HG03432 (cell line): ENCODE data around the gene FUT4.
A peak's percentile ranks its signal among the peaks of the same experiment; 100 is the strongest.
"Not testable (repeated sequence)": the region's sequence is repeated elsewhere in the genome, so short reads cannot be mapped to it uniquely, and the experiment has no call there.

ENCODE experiments used
- ATAC-seq: cut with Tn5 transposase; IDR thresholded peaks from one replicate; pipeline ENCODE4 v1.9.1; 2021; ENCODE audit warnings: mild to moderate bottlenecking, moderate library complexity; ENCODE audit not compliant: unreplicated experiment

The FUT4 gene

GRCh38 chr11:94543695-94544645 is at the start of gene FUT4:
TSS of gene FUT4 (plus strand) at chr11:94543921. CDS start at chr11:94544134, 213 bp downstream.
- peak; percentile 87 for ATAC-seq

- peak; percentile 70 for ATAC-seq
Observed at GRCh38 chr11:94494126-94494680, 49.5 kb upstream of the FUT4 start.

- ATAC-seq, result no peak
Observed at GRCh38 chr11:94500181-94500580, 43.5 kb upstream of the FUT4 start.

- ATAC-seq, result no peak
Observed at GRCh38 chr11:94501522-94501921, 42.2 kb upstream of the FUT4 start.

- peak; percentile 46 for ATAC-seq
Observed at GRCh38 chr11:94504689-94505293, 38.9 kb upstream of the FUT4 start.

GRCh38 chr11:94506513-94506912 is 37.2 kb upstream of the FUT4 start:
- ATAC-seq, result not testable (repeated sequence)

GRCh38 chr11:94507485-94507884 is 36.2 kb upstream of the FUT4 start:
- no peak for ATAC-seq

GRCh38 chr11:94511932-94512781 is 31.6 kb upstream of the FUT4 start, which contains the start of gene C11orf97:
TSS of gene C11orf97 (plus strand) at chr11:94512461. CDS start at chr11:94512529, 68 bp downstream.
- peak; percentile 87 for ATAC-seq

- peak; percentile 30 for ATAC-seq
Observed at GRCh38 chr11:94513091-94513490, 30.6 kb upstream of the FUT4 start.

- ATAC-seq, result no peak
Observed at GRCh38 chr11:94515398-94515797, 28.3 kb upstream of the FUT4 start.

GRCh38 chr11:94516725-94517124 is 27.0 kb upstream of the FUT4 start:
- ATAC-seq, result no peak

GRCh38 chr11:94518300-94518699 is 25.4 kb upstream of the FUT4 start:
- ATAC-seq, result no peak

GRCh38 chr11:94519478-94520084 is 24.1 kb upstream of the FUT4 start:
- no peak for ATAC-seq

- peak; percentile 65 for ATAC-seq
Observed at GRCh38 chr11:94521684-94522083, 22.0 kb upstream of the FUT4 start.

GRCh38 chr11:94524341-94524740 is 19.4 kb upstream of the FUT4 start:
- no peak for ATAC-seq

- no peak for ATAC-seq
Observed at GRCh38 chr11:94525546-94526324, 18.0 kb upstream of the FUT4 start.

- no peak for ATAC-seq
Observed at GRCh38 chr11:94526645-94527438, 16.9 kb upstream of the FUT4 start.

- ATAC-seq, result no peak
Observed at GRCh38 chr11:94528551-94528950, 15.2 kb upstream of the FUT4 start.

- no peak for ATAC-seq
Observed at GRCh38 chr11:94532211-94532610, 11.5 kb upstream of the FUT4 start.
